ENCODE measurements around the gene LAMA2. TPM values are rescaled to one million over a fixed set of nuclear protein-coding genes. Genes with fewer than 3 reads are reported as not detected.

LAMA2 gene
- total and polyA plus RNA-seq, 2 of the 8 experiments (the other 6 are each of a cell fraction or from before 2014, with no cell fraction given) = 1.3 to 3.8 TPM

DNA sequence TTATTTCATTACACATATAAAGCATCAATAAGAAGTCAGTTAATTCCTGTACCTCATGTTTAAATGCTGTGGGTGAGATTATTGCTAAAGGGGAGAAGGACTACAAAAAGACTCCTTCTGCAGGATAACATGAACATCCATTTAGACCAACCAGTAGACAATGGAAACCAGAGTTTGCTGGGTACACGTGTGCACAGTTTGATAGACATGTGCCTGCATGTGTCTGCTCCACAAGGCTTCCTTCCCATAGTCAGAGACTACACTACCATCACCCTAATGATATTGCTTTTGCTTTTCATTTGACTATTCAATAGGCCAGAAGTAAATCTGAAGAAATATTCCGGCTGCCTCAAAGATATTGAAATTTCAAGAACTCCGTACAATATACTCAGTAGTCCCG lies 595.4 kb downstream of the LAMA2 start:
- no peak overlapping the region for H3K4me3 ChIP-seq (ENCODE audit: extremely low read depth in 1 of 4, insufficient read depth in 2 of 4, low read depth in 3 of 4, low read length in 4 of 4)
- H4K20me1 ChIP-seq (replicated peaks in 1 of 2; ENCODE audit: control insufficient read depth in 1 of 2, insufficient read depth in 2 of 2, low read length in 2 of 2) = no peaks in the 10 kb centered on the region
- H3K4me1 ChIP-seq (replicated peaks in 1 of 4; ENCODE audit: control insufficient read depth in 3 of 4, insufficient read depth in 4 of 4, low read length in 3 of 4) = 0 out of 7 replicates have a peak, but pooled peaks cover 0 to 4% (median 0%) of the 10 kb centered on the region in 4 experiments
- no peaks in the 10 kb centered on the region for H3K36me3 ChIP-seq (ENCODE audit: control insufficient read depth in 2 of 4, insufficient read depth in 4 of 4, low read length in 3 of 4)
- H3K4me2 ChIP-seq (ENCODE audit: insufficient read depth in 1 of 2, low read depth in 2 of 2, low read length in 2 of 2) = no peak overlapping the region
- no peak overlapping the region for H4K91ac ChIP-seq (replicated peaks; ENCODE audit: insufficient read length, low read length)
- H3K79me2 ChIP-seq (ENCODE audit: control insufficient read depth in 1 of 2, insufficient read depth in 2 of 2, low read length in 2 of 2) = no peaks in the 10 kb centered on the region
- H2BK12ac ChIP-seq (ENCODE audit: low read depth, low read length) = no peak overlapping the region
- H2BK120ac ChIP-seq (replicated peaks; ENCODE audit: low read depth, low read length) = no peak overlapping the region
- H3K79me1 ChIP-seq (ENCODE audit: low read depth, low read length) = no peaks in the 10 kb centered on the region
- DNase-seq (ENCODE audit: low read depth in 1 of 2, low spot score in 2 of 2) (no peak), FAIRE-seq (no peak)
- CTCF ChIA-PET (ENCODE audit: partially characterized antibody) = interaction anchor here (1.0 to 1.3 kb wide), 2 partner anchors 8 to 23 kb away, joined by 3 to 5 read pairs; no protein-coding TSS in a partner anchor
- no peak for TF ChIP-seq KDM1A (IDR thresholded peaks at IDR 0.05; ENCODE audit: borderline replicate concordance, low read length)
- TF ChIP-seq KDM4A (IDR thresholded peaks at IDR 0.05; ENCODE audit: low read depth, low read length, severe bottlenecking) = no peak
- no peak for TF ChIP-seq CHD2 (IDR thresholded peaks at IDR 0.05; ENCODE audit: low read length)
- TF ChIP-seq SP4 (IDR thresholded peaks at IDR 0.05; ENCODE audit: low read length) = no peak
- TF ChIP-seq, protein P1, sequence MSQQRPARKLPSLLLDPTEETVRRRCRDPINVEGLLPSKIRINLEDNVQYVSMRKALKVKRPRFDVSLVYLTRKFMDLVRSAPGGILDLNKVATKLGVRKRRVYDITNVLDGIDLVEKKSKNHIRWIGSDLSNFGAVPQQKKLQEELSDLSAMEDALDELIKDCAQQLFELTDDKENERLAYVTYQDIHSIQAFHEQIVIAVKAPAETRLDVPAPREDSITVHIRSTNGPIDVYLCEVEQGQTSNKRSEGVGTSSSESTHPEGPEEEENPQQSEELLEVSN (IDR thresholded peaks at IDR 0.05) = no peak
- H3K56ac ChIP-seq (replicated peaks; ENCODE audit: insufficient read length, low read depth, low read length) = no peak overlapping the region
- no peak overlapping the region for H2BK5ac ChIP-seq (ENCODE audit: low read depth, low read length)
- no peak overlapping the region for H4K8ac ChIP-seq (ENCODE audit: extremely low read depth, insufficient read depth, low read length)
- no peaks in the 10 kb centered on the region for H3K27me3 ChIP-seq (replicated peaks in 1 of 4; ENCODE audit: control insufficient read depth in 3 of 4, extremely low read depth in 1 of 4, insufficient read depth in 3 of 4, low read length in 3 of 4)
- H2AFZ ChIP-seq (ENCODE audit: low read length) = no peak overlapping the region
- no peak overlapping the region for H3K23ac ChIP-seq (ENCODE audit: insufficient read length)
- no peak overlapping the region for H4K5ac ChIP-seq (ENCODE audit: insufficient read length, low read depth, low read length)
- H2BK15ac ChIP-seq (ENCODE audit: low read length) = no peak overlapping the region
- no peak overlapping the region for H3K14ac ChIP-seq (ENCODE audit: insufficient read length)
- no peak overlapping the region for H3K18ac ChIP-seq (ENCODE audit: extremely low read depth, low read length)
- no peak overlapping the region for H2AK5ac ChIP-seq (ENCODE audit: low read depth, low read length)
- no peaks in the 10 kb centered on the region for H3K23me2 ChIP-seq (ENCODE audit: low read depth, low read length)
- no peak overlapping the region for H3K27ac ChIP-seq (ENCODE audit: low read depth, low read length)
- H2BK20ac ChIP-seq (ENCODE audit: low read length) = no peak overlapping the region
- H3K9me3 ChIP-seq (ENCODE audit: insufficient read depth in 2 of 2, low read depth in 1 of 2, low read length in 1 of 2) = no peaks in the 10 kb centered on the region
- 90% methylated on average over 4 of the region's 4 CpGs; no CpG with 5 or more reads in 1 of the 2 experiments for WGBS, 2 experiments (ENCODE audit: extremely low coverage in 1 of 2, insufficient coverage in 1 of 2, insufficient read length in 1 of 2, insufficient replicate concordance in 2 of 2, low coverage in 1 of 2, low lambda C conversion rate in 2 of 2, missing lambda C conversion rate in 1 of 2)
- H3K9ac ChIP-seq (replicated peaks in 1 of 4; ENCODE audit: extremely low read depth in 1 of 4, low read depth in 3 of 4, low read length in 3 of 4) = no peak overlapping the region
- H3K4ac ChIP-seq (replicated peaks; ENCODE audit: insufficient read length, low read depth, low read length) = no peak overlapping the region
- POLR2A ChIA-PET (ENCODE audit: partially characterized antibody) = no interaction called here
